Measurements from ENCODE around the gene ENAH. TPM values are rescaled to one million over a fixed set of nuclear protein-coding genes. Genes with fewer than 3 reads are reported as not detected.

Gene ENAH
- total and polyA plus RNA-seq, 2 experiments from 2014 or later = 109 to 184 TPM

- Mint-ChIP-seq H3K4me3 (no peak overlapping the region), H3K36me3 (ENCODE audit: low read depth) (peaks cover 14% of the 10 kb centered on the region), H3K9me3 (no peaks in the 10 kb centered on the region), H3K27me3 (ENCODE audit: insufficient read depth, low read depth, poor library complexity) (peaks cover 3% of the 10 kb centered on the region), H3K27ac (no peak overlapping the region), H3K4me1 (peaks cover 41% of the 10 kb centered on the region)
- H3K4me3 ChIP-seq = no peak overlapping the region
- ATAC-seq (no peak), DNase-seq (ENCODE audit: low spot score) (no peak)
- H3K27ac ChIP-seq (ENCODE audit: low read depth) = no peak overlapping the region
- no peak overlapping the region for H3K4me2 ChIP-seq
- no peaks in the 10 kb centered on the region for H3K27me3 ChIP-seq (ENCODE audit: insufficient read depth)
- peaks cover 100% of the 10 kb centered on the region for H3K79me2 ChIP-seq (replicated peaks; ENCODE audit: insufficient read depth)
- TF ChIP-seq CREB1 (CRISPR knock-in tag; IDR thresholded peaks at IDR 0.05; ENCODE audit: low read depth) (no peak), ZNF462 (CRISPR knock-in tag; IDR thresholded peaks at IDR 0.05) (no peak), ZNF114 (CRISPR knock-in tag; IDR thresholded peaks at IDR 0.05) (no peak), REST (IDR thresholded peaks at IDR 0.05; ENCODE audit: unreplicated experiment) (no peak)
- TF ChIP-seq, protein P1, sequence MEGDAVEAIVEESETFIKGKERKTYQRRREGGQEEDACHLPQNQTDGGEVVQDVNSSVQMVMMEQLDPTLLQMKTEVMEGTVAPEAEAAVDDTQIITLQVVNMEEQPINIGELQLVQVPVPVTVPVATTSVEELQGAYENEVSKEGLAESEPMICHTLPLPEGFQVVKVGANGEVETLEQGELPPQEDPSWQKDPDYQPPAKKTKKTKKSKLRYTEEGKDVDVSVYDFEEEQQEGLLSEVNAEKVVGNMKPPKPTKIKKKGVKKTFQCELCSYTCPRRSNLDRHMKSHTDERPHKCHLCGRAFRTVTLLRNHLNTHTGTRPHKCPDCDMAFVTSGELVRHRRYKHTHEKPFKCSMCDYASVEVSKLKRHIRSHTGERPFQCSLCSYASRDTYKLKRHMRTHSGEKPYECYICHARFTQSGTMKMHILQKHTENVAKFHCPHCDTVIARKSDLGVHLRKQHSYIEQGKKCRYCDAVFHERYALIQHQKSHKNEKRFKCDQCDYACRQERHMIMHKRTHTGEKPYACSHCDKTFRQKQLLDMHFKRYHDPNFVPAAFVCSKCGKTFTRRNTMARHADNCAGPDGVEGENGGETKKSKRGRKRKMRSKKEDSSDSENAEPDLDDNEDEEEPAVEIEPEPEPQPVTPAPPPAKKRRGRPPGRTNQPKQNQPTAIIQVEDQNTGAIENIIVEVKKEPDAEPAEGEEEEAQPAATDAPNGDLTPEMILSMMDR (conservative IDR thresholded peaks at IDR 0.05; ENCODE audit: low read depth in 2 of 2) = no peak
- H4K20me1 ChIP-seq (replicated peaks; ENCODE audit: insufficient read depth) = peaks cover 37% of the 10 kb centered on the region
- H3K4me1 ChIP-seq (ENCODE audit: insufficient read depth) = peaks cover 27% of the 10 kb centered on the region
- H3K36me3 ChIP-seq (ENCODE audit: insufficient read depth) = no peaks in the 10 kb centered on the region
- H2AFZ ChIP-seq = no peak overlapping the region
- no peaks in the 10 kb centered on the region for H3F3A ChIP-seq (replicated peaks; ENCODE audit: low read depth)
- no peaks in the 10 kb centered on the region for H3K9me2 ChIP-seq (ENCODE audit: insufficient read depth)
Measured at GRCh38 chr1:225544924-225545323, 108.0 kb downstream of the ENAH start.
